Heart left ventricle (tissue), 16 donors: ENCODE measurements around the gene CELF4. TPM values are rescaled to one million over a fixed set of nuclear protein-coding genes. Genes with fewer than 3 reads are reported as not detected.

Experiments used
- ATAC-seq, 4 donors: fragments of 200-7000 bp; cut with Tn5 transposase; one replicate each; pipeline ENCODE4 v1.9.1; 2020 to 2022; ENCODE audit warnings: moderate library complexity in 4 of 4, mild to moderate bottlenecking in 3 of 4, moderate number of reproducible peaks in 1 of 4
- DNase-seq, 5 donors: peaks; one replicate each; pipeline ENCODE4 v3.0.0-alpha.2; 2020
- H3K27ac ChIP-seq, 12 donors: fragments of 200-600 bp; sonication (generic) in 4 of 12; one replicate each; pipeline versions ENCODE4 v1.5.0 to v1.8.0; 2016 to 2022; ENCODE audit warnings: mild to moderate bottlenecking in 2 of 12
- H3K27me3 ChIP-seq, 9 donors: fragments of 200-600 bp; sonication (generic) in 2 of 9; one replicate each; pipeline versions ENCODE4 v1.5.1 to v1.8.0; 2016 to 2022; ENCODE audit warnings: mild to moderate bottlenecking in 3 of 9
- H3K36me3 ChIP-seq, 9 donors: fragments of 200-600 bp; sonication (generic) in 2 of 9; one replicate each; pipeline versions ENCODE4 v1.5.0 to v1.8.0; 2018 to 2022; ENCODE audit warnings: mild to moderate bottlenecking in 2 of 9
- H3K4me1 ChIP-seq, 12 donors: fragments of 200-600 bp; sonication (generic) in 4 of 12; one replicate each; pipeline versions ENCODE4 v1.5.0 to v1.8.0; 2016 to 2022; ENCODE audit warnings: mild to moderate bottlenecking in 3 of 12
- H3K4me3 ChIP-seq, 12 donors: fragments of 200-600 bp; sonication (generic) in 4 of 12; one replicate each; pipeline versions ENCODE4 v1.5.0 to v1.8.0; 2017 to 2022; ENCODE audit warnings: mild to moderate bottlenecking in 9 of 12, moderate library complexity in 4 of 12
- H3K9me3 ChIP-seq, 12 donors: fragments of 200-600 bp; sonication (generic) in 4 of 12; one replicate each; pipeline versions ENCODE4 v1.5.0 to v1.8.0; 2016 to 2022; ENCODE audit warnings: mild to moderate bottlenecking in 1 of 12
- CTCF ChIP-seq, 12 donors: fragments of 200-600 bp; sonication (generic) in 4 of 12; IDR thresholded peaks; one replicate each; pipeline versions ENCODE4 v1.5.0 to v1.8.0; 2018 to 2022; ENCODE audit warnings: antibody characterized with exemption in 12 of 12, mild to moderate bottlenecking in 5 of 12
- POLR2A ChIP-seq, 2 donors: fragments of 450-650 bp; IDR thresholded peaks; one replicate each; pipeline ENCODE4 v1.6.1; 2017; ENCODE audit warnings: antibody characterized with exemption in 2 of 2, mild to moderate bottlenecking in 2 of 2, moderate library complexity in 2 of 2
- WGBS, 4 donors: extraction: QIAGEN DNeasy Blood & Tissue Kit in 2 of 4; methylation state at CpG; one replicate each; pipeline versions ENCODE4 v1.1.5 to v1.1.7; 2013 to 2018; 5-methylcytosine and 5-hydroxymethylcytosine counted together
- intact Hi-C, 10 donors: fragments of 100-400 bp; cut with DNase I; formaldehyde crosslinking; loops; one replicate each; pipeline versions ENCODE4 v1.11.1 to v1.14.2; 2022
- polyA plus RNA-seq, 2 donors: library from polyadenylated mRNA; stranded (reverse); fragments of 200-250 nt; gene quantifications; one replicate each; pipeline ENCODE4 v1.2.3, GENCODE V29; 2013
- total RNA-seq, 9 donors: library from RNA; depleted of rRNA in 2 of 9; stranded (reverse); fragments of >200 nt in 2 of 9; fragmentation: NEBNext Ultra II Directional in 3 of 9; extraction: Animal tissue kit (Norgen Biotek cat#: 25700) in 3 of 9; gene quantifications; one replicate each; pipeline versions ENCODE4 v1.1.0 to v1.2.4, GENCODE V29; 2016 to 2023
- donor health status: ischemic (EF 13 %, LVEDD 7.1; RV severe dilation, severe dysfunction).
- donor health status: healthy with polysubstance abuse.
- donor health status: DM: no; HTN: yes; CAD: no.
- donor health status: DM: no; HTN: no; CAD: no.
- donor health status: ischemic (EF 25% LVEDD 6.9; RV normal size, moderate dysfunction).
- donor health status: ischemic (EF 25% LVEDD 5.7; RV mildly dilated, moderate dysfunction).
- donor health status: healthy.
- donor health status: DM: yes; HTN: yes; CAD: no.
- donor health status: ischemic (EF 35%, LVEDD 5.7; RV mildly dilated, moderate dysfunction).
- donor health status: nonischemic (EF 11% LVEDD 7.7; RV severe dilation, severe dysfunction).
- donor health status: DM: yes; HTN: yes; CAD: no.
- donor health status: PGD.
- donor health status: ischemic (EF 29% LVEDD 5.4; RV normal size, mild dysfunction).
- donor health status: nonischemic (EF 23%, LVEDD 6.1; RV moderate dilation, normal function).

Gene CELF4
- total and polyA plus RNA-seq, 11 donors = 0.11 to 0.67 (median 0.40) TPM; not detected in 3

- H3K9me3 ChIP-seq = peaks cover 0 to 3% (median 0%) of the 10 kb centered on the region in 12 donors
- no peak overlapping the region for H3K4me3 ChIP-seq
- intact Hi-C loops = no loop called here
- DNase-seq (no peak), ATAC-seq (no peak)
- no peaks in the 10 kb centered on the region for H3K27me3 ChIP-seq
- no peak overlapping the region for H3K27ac ChIP-seq
- TF ChIP-seq POLR2A (IDR thresholded peaks at IDR 0.05) (no peak), CTCF (IDR thresholded peaks at IDR 0.05) (no peak)
- H3K36me3 ChIP-seq = no peaks in the 10 kb centered on the region
- H3K4me1 ChIP-seq = peaks cover 0 to 2% (median 0%) of the 10 kb centered on the region in 12 donors
- WGBS, 4 donors = 54 to 66% (median 60%) methylated on average over 3 of the region's 3 CpGs
These were observed 334.3 kb downstream of the CELF4 start for GRCh38 chr18:37231251-37231650.

DNA sequence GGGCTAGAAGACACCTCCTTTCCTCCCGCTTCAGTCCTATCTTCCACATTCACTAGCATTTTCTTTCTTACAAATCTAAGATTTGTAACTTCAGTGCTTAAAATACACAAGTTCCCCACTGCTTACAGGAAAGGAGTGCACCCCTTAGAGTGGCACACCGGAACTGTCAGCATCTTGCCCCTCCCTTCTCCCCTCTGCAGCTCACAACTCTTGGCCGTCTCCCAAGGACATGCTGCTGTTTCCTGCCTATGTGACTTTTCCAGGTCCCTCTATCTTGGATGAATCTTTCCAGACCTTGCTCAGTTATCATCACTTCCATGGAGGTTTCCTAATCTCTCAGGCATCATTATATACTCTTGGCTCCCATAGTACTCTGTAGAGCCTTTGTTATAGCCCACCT lies 334.8 kb downstream of the CELF4 start:
- TF ChIP-seq POLR2A (IDR thresholded peaks at IDR 0.05) (no peak), CTCF (IDR thresholded peaks at IDR 0.05) (no peak)
- Histone ChIP-seq H3K36me3 (no peaks in the 10 kb centered on the region), H3K4me3 (no peak overlapping the region), H3K9me3 (peaks cover 0 to 3% (median 0%) of the 10 kb centered on the region in 12 donors), H3K27ac (no peak overlapping the region), H3K27me3 (no peaks in the 10 kb centered on the region), H3K4me1 (peaks cover 0 to 2% (median 0%) of the 10 kb centered on the region in 12 donors)
- whole genome bisulfite sequencing, 4 donors = 29 to 44% (median 35%) methylated on average over 3 of the region's 3 CpGs
- intact Hi-C loops = no loop called here
- DNase-seq (no peak), ATAC-seq (peak in 2 of 4 donors; percentile 20 to 39)

DNA sequence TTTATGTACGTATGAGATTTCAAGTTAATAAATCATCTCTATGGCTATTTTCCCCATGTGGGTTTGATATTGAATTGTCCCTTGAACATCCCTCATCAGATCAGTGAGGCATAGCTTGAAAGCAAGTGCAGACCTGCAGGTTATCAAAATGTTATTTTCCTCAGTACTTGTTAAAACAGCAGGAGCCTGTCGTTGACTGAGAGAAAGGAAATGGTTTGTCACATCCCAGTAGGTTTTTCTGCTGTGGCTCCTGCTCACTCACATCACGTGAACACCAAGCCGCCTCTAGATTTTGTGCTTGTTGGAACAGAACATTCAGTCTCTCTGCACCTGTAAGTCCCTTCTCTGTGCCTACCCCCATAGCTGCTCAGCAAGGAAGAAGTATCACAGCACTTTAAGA lies 340.3 kb downstream of the CELF4 start:
- 71 to 87% (median 76%) methylated on average over 4 of the region's 4 CpGs for WGBS, 4 donors
- ATAC-seq (no peak), DNase-seq (no peak)
- Histone ChIP-seq H3K4me1 (no peaks in the 10 kb centered on the region), H3K27ac (no peak overlapping the region), H3K27me3 (no peaks in the 10 kb centered on the region), H3K4me3 (no peak overlapping the region), H3K36me3 (peaks cover 0 to 9% (median 0%) of the 10 kb centered on the region in 9 donors), H3K9me3 (peaks cover 0 to 3% (median 0%) of the 10 kb centered on the region in 12 donors)
- no peak for TF ChIP-seq POLR2A (IDR thresholded peaks at IDR 0.05)
- TF ChIP-seq CTCF (IDR thresholded peaks at IDR 0.05) = no peak
- intact Hi-C loops = no loop called here

DNA sequence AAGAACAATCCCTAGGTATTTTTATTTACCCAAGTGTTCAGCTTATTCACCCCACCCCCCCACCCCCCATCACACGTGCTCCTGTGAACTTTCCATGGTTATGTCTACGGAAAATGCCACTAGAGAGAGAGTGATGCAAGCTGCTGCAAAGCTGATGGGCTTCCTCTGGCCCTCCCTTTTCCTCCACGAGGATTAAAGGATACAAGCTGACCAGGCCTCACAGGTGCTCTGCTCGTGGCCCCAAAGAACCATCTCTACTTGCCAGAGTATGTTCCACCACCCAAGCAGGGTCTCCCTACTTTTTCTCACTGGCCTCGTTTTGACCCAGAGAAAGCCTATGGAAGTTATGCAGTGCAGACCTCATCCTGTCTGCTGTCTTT lies 342.6 kb downstream of the CELF4 start:
- Histone ChIP-seq H3K36me3 (peaks cover 0 to 9% (median 0%) of the 10 kb centered on the region in 9 donors), H3K27me3 (no peaks in the 10 kb centered on the region), H3K4me3 (no peak overlapping the region), H3K9me3 (peaks cover 0 to 3% (median 0%) of the 10 kb centered on the region in 12 donors), H3K27ac (no peak overlapping the region), H3K4me1 (no peaks in the 10 kb centered on the region)
- intact Hi-C loops = no loop called here
- ATAC-seq (no peak), DNase-seq (no peak)
- TF ChIP-seq CTCF (IDR thresholded peaks at IDR 0.05) (no peak), POLR2A (IDR thresholded peaks at IDR 0.05) (no peak)
- WGBS, 4 donors = 70 to 91% (median 77%) methylated on average over 5 of the region's 5 CpGs
